ENCODE data around the gene APOBEC4. TPM values are rescaled to one million over a fixed set of nuclear protein-coding genes. Genes with fewer than 3 reads are reported as not detected.

Gene APOBEC4
- total RNA-seq, 1 experiment from 2014 or later, result not detected

DNA sequence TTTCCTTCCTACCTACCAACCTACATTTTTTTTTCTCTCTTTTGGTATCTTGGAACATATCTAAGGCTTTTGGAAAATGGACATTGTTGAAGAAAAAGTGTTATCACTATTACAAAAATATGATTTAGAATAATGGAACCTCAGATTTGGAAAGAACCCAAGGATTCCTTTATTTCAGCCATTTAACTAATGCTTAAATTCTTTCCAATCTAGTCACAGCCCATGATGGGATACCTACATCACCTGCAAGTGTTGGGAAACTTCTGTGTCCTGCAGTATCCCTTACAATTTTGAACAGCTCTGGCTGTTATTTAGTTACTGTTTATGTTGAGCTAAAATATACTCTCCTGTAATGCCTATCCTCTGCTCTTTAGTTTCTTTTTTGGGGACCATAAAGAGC, 22.3 kb upstream of the APOBEC4 start:
- no peak for DNase-seq (ENCODE audit: low read depth)

GRCh38 chr1:183674886-183675285, 21.8 kb upstream of the APOBEC4 start:
- no peak for DNase-seq (ENCODE audit: low read depth)

DNA sequence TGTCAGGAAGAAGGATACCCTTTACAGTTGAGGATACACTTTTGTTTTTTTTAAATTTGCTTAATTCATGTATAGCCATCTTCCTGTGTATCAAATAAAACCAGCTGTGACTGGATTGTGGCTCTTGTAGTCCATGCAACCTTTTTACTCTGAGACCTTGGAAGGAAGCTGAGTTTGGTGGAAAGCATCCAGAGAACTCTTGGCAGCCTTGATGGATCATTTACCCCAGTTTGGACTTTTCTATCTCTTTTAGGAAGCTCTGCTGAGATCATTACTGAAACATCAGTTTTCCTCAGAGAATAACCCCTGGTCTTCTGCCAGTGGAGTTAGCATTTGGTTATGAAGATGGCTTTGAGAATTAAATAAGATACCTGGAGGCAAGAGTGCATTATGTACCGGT, 21.2 kb upstream of the APOBEC4 start:
- DNase-seq (ENCODE audit: low read depth), result no peak

DNA sequence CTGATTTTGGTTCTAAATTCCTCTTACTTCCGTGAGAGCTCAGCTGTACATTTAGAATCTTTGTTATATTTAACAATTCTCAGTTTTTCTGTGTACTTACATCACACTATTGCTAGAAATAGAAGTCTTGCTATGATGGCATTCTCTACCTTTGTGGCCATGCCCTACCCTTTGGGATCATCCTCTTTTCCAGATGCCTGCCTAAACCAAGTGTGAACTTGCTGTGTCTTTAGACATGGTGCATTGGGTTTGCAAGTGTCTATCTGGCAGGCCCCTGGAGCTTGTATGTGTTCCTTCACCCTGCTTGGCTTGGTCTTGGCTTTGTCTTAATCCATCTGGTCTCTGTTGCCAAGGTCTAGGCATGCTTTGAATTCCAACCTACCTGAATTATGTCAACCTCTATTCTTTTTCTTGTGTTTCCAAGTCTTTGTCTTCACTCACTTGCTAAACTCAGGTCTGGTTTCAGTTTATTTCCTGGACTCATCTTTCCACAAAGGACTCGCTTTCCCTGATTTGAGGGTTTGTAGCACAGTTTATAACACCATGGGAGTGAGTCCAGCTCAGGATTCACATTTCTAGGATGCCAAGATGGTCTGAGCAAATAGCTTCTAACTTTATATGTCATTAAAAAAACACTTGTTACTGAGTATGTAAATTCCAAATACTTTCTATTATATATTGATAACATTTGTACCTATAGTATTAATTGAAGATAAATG, 20.6 kb upstream of the APOBEC4 start:
- no peak for DNase-seq (ENCODE audit: low read depth)

GRCh38 chr1:183670169-183670568, 17.1 kb upstream of the APOBEC4 start:
- no peak for DNase-seq (ENCODE audit: low read depth)

- no peak for DNase-seq (ENCODE audit: low read depth)
Observed at GRCh38 chr1:183656355-183656754, 3.2 kb upstream of the APOBEC4 start.

GRCh38 chr1:183655562-183656075, 2.5 kb upstream of the APOBEC4 start:
- DNase-seq (ENCODE audit: low read depth), result peak; percentile 69

- no peak for DNase-seq (ENCODE audit: low read depth)
Observed at GRCh38 chr1:183654706-183655105, 1.6 kb upstream of the APOBEC4 start.

DNA sequence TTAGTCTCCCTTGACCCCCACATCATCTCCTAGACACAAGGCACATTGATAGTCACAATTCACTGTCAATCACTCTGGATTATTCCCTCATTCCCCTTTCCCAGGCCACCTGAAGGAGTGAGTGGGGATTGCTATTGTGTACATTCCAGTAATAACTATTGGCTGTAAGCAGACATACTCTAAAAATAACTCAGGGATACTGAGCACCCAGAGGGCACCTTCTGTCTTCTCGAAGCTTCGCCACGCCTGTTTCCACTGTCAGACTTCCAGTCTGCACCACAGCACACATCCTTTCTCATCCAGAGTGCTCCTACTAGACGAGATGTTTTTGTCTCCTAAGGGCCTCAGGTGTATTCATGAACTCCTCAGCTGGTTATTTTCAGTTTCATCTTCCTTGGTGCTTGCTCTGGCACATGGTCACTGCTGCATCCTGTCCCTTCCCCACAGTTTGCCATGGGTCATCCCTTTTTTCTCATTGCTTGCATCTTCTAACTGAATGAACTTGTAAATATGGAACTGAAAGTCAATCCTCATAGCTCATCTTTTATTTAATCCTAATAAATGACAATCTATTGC, 848 bp upstream of the APOBEC4 start:
- no peak for DNase-seq (ENCODE audit: low read depth)

GRCh38 chr1:183653462-183653794, 312 bp upstream of the APOBEC4 start:
- DNase-seq (ENCODE audit: low read depth), result no peak

- DNase-seq (ENCODE audit: low read depth), result no peak
Observed at GRCh38 chr1:183652107-183652506, 1.0 kb downstream of the APOBEC4 start.

GRCh38 chr1:183651612-183652011, 1.5 kb downstream of the APOBEC4 start:
- DNase-seq (ENCODE audit: low read depth), result no peak

DNA sequence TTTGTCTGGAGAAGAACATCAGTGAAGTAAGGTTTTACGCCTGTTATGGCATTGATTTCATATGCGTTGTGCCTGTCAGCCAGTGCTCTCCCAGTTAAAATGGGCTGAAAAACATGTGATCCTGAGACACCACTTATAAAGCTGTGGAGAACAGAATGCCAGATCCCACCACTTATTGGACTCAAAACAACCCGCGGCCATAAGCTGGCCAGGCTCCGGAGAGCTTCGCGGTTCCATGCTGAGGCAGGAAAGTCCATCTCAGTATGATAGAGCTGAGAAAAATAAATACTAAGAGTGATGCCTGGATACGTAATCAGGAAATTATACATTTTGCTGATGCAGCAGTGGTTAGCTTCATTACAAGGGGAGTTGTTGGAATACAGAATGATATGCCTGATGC, 5.1 kb downstream of the APOBEC4 start:
- no peak for DNase-seq (ENCODE audit: low read depth)

- DNase-seq (ENCODE audit: low read depth), result no peak
Observed at GRCh38 chr1:183646776-183647175, 6.3 kb downstream of the APOBEC4 start.

DNA sequence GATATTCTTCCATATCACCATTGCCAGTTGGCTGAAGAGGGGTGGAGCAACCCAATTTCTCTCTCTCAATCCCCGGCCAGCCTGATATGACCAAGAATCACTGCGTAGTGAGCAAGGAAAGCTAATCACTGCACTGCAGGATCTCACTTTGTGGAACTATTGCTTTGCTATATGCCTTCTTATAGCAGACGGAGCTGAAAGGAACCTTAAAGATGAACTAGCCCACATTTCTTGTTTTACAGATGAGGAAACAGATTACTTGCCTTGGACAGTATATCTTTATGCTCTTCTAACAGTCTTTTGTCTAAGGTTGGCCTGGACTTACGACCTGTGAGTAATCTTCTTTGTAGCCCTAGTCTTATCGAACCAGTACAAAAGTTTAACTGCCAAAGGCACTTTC, 7.6 kb downstream of the APOBEC4 start:
- DNase-seq (ENCODE audit: low read depth), result no peak

- no peak for DNase-seq (ENCODE audit: low read depth)
Observed at GRCh38 chr1:183642166-183642565, 10.9 kb downstream of the APOBEC4 start.

GRCh38 chr1:183640193-183640592, 12.9 kb downstream of the APOBEC4 start:
- DNase-seq (ENCODE audit: low read depth), result no peak

- DNase-seq (ENCODE audit: low read depth), result no peak
Observed at GRCh38 chr1:183638649-183639387, 14.3 kb downstream of the APOBEC4 start.

- DNase-seq (ENCODE audit: low read depth), result no peak
Observed at GRCh38 chr1:183636783-183637182, 16.3 kb downstream of the APOBEC4 start.

GRCh38 chr1:183636334-183636682, 16.8 kb downstream of the APOBEC4 start:
- no peak for DNase-seq (ENCODE audit: low read depth)

GRCh38 chr1:183635606-183636333, 17.3 kb downstream of the APOBEC4 start, which contains the start of gene ARPC5:
Gene ARPC5 (minus strand): TSS chr1:183635783. CDS start chr1:183635659, 124 bp downstream.
- peak; percentile 99 for DNase-seq (ENCODE audit: low read depth)

DNA sequence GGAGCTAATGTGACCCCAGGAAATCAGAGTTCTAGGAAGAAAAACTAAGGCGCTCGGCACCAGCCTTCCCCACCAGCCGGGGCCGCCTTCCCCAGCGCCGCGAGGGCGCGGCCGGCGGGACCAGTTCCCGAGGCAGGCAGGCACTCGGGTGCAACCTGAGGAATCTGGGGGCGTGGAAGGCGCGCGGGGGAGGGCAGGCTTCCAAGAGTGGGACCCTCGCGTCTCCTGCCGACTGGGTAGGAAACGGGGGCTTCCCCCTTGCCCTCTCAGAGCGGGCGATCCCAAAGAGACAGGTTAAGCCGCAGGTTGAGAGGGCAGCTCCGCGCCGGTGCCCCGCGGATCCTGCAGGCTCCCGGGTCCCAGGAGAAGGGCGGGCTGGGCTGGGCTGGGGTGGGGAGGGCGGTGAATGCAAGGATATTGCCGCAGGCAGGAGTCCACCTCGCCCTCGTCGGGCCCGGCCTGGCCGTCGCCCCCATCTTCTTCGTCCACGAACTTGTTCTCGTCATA, 18.0 kb downstream of the APOBEC4 start:
- no peak for DNase-seq (ENCODE audit: low read depth)

All from Daoy (cell line).